Measurements from ENCODE around the gene PPP1R1B. TPM values are rescaled to one million over a fixed set of nuclear protein-coding genes. Genes with fewer than 3 reads are reported as not detected.

Gene PPP1R1B
- total and polyA plus RNA-seq, 2 experiments from 2014 or later: 3.4 to 5.4 TPM

- Histone ChIP-seq H4K20me1 (replicated peaks; ENCODE audit: insufficient read depth) (no peaks in the 10 kb centered on the region; the same call in 1 of the 2 replicates), H3K36me3 (ENCODE audit: insufficient read depth) (no peaks in the 10 kb centered on the region), H3K79me2 (replicated peaks; ENCODE audit: insufficient read depth) (no peaks in the 10 kb centered on the region), H3K4me1 (ENCODE audit: insufficient read depth) (peaks cover 25% of the 10 kb centered on the region), H3K27ac (ENCODE audit: low read depth) (no peak overlapping the region), H3K9me2 (ENCODE audit: insufficient read depth) (no peaks in the 10 kb centered on the region), H3F3A (replicated peaks; ENCODE audit: low read depth) (no peaks in the 10 kb centered on the region), H3K4me2 (no peak overlapping the region), H3K4me3 (no peak overlapping the region), H3K27me3 (ENCODE audit: insufficient read depth) (peaks cover 41% of the 10 kb centered on the region), H2AFZ (no peak overlapping the region)
- H3K4me3 Mint-ChIP-seq: no peak overlapping the region; the same call in 2 of the 3 replicates
- no peaks in the 10 kb centered on the region for H3K9me3 Mint-ChIP-seq
- peaks cover 31% of the 10 kb centered on the region for H3K27me3 Mint-ChIP-seq (ENCODE audit: insufficient read depth, low read depth, poor library complexity)
- TF ChIP-seq EZH2 (IDR thresholded peaks at IDR 0.05; ENCODE audit: low read depth, unreplicated experiment) (no peak), STAT1 (IDR thresholded peaks at IDR 0.05; ENCODE audit: unreplicated experiment) (no peak), EZH2phosphoT487 (IDR thresholded peaks at IDR 0.05; ENCODE audit: unreplicated experiment) (no peak), ZNF331 (CRISPR knock-in tag; IDR thresholded peaks at IDR 0.05; ENCODE audit: low read depth) (no peak), JUNB (IDR thresholded peaks at IDR 0.05; ENCODE audit: unreplicated experiment) (no peak), CREB1 (CRISPR knock-in tag; IDR thresholded peaks at IDR 0.05; ENCODE audit: low read depth) (no peak), NANOG (IDR thresholded peaks at IDR 0.05; ENCODE audit: borderline replicate concordance) (no peak), CTCF (conservative IDR thresholded peaks at IDR 0.05; ENCODE audit: low read depth in 2 of 2) (no peak), ZNF462 (CRISPR knock-in tag; IDR thresholded peaks at IDR 0.05) (no peak), ETS1 (IDR thresholded peaks at IDR 0.05) (no peak), POLR2AphosphoS5 (IDR thresholded peaks at IDR 0.05; ENCODE audit: low read depth) (no peak), REST (IDR thresholded peaks at IDR 0.05; ENCODE audit: unreplicated experiment) (no peak), ZNF114 (CRISPR knock-in tag; IDR thresholded peaks at IDR 0.05) (no peak)
- H3K4me1 Mint-ChIP-seq: peaks cover 25% of the 10 kb centered on the region
- H3K27ac Mint-ChIP-seq: no peak overlapping the region
- no peak for ATAC-seq
- no peaks in the 10 kb centered on the region; the same call in 2 of the 3 replicates for H3K36me3 Mint-ChIP-seq (ENCODE audit: low read depth)
- DNase-seq (ENCODE audit: low spot score): no peak
Observed at GRCh38 chr17:39669897-39670735, 43.4 kb downstream of the PPP1R1B start.

All from GM23338 (cell line).